Measurements from ENCODE around the gene GXYLT1.

DNA sequence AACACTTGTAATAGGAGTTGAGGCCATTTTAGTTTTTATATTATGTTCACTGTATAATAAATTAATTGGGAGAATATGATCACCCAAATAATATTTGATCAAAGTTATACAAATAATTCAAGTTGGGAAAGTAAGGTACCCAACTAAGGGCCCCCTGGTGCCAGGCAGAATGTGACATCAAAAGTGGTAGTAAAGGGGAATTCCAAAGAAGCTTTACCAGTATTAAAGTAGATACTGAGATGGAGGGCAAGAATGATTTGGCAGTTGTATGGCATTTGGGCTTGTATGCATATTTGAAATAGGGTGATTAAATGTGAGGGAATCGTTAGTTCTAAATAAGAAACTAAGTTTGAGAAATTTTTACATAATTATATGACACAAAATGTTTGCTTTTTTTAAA, 17.7 kb downstream of the GXYLT1 start:
- no peak for TF ChIP-seq SIN3A (IDR thresholded peaks at IDR 0.05; ENCODE audit: borderline replicate concordance, insufficient read depth, low read length)
- TF ChIP-seq POLR2AphosphoS5 (IDR thresholded peaks at IDR 0.05; ENCODE audit: low read depth, low read length), result no peak

Measured in PFSK-1 (cell line).